ENCODE data around the gene VCP.
A peak's percentile ranks its signal among the peaks of the same experiment; 100 is the strongest.
"Not testable (repeated sequence)": the region's sequence is repeated elsewhere in the genome, so short reads cannot be mapped to it uniquely, and the experiment has no call there.

VCP gene

DNA sequence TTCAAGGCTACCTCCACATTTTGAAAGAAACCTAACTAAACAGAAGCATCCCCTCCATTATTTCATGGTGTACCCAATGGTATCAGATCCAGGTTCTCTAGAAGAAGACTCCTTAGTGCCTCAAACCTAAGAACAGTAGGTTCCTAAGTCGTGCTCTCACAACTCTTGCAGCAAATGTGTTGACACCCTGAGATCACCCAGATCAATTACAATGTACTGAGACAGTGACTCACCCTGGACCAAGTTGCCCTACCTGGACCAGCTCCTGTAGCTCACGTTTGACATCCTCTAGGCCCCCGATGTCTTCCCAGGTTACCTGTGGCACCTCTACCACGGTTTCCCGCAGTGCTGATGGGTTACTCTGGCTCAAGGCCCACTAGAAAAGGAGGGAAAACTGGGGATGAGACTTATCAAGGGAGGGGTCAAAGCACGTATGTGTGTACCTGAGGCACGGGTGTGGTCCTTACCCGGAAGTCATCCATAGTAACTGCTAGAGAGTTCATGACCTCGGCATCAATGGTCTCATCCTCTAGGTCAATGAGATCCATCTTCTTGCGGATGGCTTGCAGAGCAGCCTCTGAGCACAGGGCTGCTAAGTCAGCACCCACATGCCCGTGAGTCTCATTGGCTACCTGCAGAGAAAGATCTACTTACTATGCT lies 11.7 kb downstream of the VCP start:
- DNase-seq (ENCODE audit: low spot score) = no peak

DNA sequence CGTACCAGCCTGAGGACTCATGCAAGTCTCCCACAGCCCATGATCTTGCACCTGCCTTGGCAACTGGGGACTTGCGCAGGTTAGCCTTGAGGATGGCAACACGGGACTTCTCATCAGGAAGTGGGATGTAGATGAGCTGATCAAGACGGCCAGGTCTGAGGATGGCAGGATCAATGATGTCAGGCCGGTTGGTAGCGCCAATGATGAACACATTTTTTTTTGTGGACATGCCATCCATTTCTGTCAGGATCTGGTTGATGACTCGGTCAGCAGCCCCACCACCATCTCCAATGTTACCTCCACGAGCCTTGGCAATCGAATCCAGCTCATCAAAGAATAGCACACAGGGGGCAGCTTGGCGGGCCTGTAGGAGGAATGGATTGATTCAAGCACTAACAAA lies 13.0 kb downstream of the VCP start:
- DNase-seq (ENCODE audit: low spot score) = no peak

DNA sequence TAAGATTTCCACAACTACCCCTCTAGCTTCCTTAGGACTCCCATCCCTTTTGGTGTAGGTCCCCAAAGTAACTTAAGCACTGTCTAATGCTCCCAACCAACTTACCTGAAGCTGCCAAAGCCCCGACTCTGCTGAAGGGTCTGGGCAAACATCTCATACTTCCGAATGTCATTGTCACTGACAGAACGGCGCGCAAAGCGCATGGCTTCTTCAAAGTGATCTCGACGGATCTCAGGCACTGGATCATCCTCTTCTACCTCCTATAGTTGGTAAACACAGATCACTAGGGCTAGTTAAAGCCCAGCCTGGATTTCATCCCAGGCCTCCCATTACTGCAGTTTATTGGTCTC lies 15.2 kb downstream of the VCP start:
- DNase-seq (ENCODE audit: low spot score) = no peak

DNA sequence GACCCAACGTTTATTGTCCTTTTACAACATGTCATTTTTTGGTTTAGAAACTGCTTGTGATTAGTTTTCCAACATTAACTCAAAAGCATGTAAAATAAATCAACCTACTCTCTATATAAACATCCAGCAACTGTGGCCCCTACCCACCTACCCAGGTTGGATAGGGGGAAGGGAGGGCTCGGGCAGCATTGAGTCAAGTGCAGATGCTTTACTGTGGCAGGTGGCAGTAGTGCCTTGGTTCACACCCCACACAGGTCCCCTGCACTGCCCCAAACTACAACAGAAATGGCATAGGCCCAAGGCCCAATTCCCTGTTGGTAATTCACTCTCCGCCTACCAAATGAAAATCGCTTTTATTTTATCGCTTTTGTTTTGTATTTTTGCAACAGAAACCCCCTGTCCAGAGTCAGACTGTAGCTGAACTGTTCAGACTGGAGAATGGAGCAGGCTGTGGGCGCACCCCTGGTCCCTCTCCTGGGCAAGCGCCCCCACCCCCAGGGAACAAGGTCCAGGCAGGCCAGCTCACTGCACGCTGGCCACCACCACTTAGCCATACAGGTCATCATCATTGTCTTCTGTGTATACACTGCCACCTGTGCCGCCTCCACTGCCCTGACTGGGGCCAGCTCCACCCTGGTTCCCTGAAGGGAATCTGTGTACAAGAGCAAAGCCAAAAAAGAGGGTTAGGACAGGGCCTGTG lies 15.7 kb downstream of the VCP start:
- no peak for DNase-seq (ENCODE audit: low spot score)

DNA sequence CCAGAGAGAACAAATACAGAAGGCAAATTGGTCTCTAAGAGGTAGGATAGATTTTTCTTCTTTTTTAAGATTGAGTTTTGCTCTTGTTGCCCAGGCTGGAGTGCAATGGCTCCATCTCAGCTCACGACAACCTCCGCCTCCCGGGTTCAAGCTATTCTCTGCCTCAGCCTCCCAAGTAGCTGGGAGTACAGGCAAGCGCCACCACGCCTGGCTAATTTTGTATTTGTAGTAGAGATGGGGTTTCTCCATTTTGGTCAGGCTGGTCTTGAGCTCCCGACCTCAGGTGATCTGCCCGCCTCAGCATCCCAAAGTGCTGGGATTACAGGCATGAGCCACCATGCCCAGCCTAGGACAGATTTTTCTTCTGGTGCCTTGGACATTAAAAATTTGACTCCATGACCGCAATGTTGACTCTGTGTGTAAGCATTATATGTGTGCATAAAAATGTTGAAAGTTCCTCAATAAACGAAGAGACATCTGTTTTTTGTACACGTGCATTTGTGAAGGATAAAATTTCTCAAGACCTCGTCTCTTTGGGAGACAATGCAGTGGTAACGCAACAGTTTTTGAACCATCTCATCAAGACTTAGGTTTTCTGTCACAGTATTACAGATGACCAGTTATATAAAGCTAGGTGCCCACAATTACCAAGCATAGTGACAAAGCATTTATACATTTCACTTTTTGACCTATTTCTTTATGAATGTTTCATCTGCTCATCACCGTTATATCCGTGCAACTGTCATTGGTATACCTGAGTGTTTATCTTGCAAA lies 17.4 kb downstream of the VCP start:
- no peak for DNase-seq (ENCODE audit: low spot score)

DNA sequence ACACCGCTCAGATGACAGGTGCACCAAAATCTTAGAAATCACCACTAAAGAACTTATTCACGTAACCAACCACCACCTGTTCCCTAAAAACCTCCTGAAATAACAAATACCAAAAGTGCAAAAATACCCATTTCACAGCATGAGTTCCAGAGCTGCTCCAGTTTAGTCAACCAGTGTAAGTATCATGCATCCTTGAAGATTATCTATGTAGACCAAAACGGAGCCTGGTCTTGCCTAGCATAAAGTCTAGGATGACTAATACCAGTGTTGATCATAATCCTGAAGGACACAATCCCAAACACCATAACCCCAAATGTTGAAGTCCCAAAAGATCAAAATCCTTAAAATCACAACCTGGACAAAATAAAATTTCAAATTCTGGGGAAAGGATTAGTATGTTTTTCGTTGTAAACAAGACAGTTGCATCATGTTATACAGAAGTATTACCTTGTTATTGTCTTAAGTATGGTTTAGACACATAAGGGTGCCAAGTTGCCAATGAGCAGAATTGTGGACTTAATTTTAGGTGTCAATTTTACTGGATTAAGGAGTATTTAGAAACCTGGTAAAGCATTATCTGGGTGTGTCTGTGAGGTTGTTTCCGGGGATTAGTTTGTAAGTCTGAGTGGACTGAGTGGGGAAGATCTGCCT lies 18.1 kb downstream of the VCP start:
- no peak for DNase-seq (ENCODE audit: low spot score)

DNA sequence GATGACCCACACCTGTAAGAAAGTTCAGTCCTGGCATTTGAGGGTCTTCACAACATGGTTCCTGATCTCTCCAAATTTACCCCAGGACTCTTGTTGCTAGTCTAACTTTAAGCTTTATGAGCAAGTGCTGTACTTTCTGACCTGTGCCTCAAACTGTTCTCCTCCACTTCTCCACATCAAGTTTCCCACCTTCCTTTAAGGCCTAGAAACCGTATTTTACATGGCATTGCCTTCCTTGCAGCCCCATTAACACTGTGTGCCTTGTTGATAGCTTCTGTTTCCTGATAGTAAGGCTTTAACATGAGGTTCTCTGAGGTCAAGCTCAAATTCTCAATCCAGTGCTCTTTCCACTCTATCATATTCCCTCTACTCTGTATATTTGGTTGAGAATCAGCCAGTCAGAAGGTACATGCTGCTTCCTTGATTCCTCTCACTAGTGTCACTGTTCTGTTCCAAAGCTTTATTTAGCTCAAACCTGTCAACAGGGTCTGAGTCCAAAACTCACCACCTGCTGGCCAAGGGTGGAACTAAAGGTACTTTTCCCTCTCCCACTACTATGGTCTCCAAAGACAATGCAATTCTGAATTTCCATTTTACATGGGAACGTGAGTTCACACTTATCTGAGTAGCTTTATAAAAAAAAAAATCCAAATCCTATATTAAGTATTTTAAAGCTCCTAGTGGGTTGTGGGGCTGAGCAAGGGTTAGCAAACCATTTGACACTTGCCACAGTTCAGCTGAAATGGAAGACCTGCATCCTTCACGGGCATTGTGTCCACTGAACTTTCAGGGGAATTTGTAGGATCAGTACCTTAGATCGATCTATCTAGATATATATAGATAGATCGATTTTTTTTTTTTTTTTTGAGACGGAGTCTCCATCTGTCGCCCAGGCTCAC lies 21.1 kb downstream of the VCP start:
- DNase-seq (ENCODE audit: low spot score) = peak; percentile 20

DNA sequence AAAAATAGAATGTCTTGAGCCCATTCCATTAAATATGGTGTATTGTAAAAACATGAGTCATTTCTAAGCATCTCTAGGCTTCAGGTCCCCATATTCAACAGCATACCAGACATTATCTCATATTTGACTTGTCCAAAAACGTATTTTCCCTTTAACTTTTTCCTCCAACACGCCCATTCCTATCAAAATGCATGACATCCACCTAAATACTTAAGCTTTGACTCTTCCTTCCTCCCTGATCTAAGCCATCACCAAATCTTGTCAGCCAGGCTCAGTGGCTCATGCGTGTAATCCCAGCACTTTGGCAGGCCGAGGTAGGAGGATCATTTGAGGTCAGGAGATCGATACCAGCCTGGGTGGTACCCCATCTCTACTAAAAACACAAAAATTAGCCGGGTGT lies 23.9 kb downstream of the VCP start:
- no peak for DNase-seq (ENCODE audit: low spot score)

DNA sequence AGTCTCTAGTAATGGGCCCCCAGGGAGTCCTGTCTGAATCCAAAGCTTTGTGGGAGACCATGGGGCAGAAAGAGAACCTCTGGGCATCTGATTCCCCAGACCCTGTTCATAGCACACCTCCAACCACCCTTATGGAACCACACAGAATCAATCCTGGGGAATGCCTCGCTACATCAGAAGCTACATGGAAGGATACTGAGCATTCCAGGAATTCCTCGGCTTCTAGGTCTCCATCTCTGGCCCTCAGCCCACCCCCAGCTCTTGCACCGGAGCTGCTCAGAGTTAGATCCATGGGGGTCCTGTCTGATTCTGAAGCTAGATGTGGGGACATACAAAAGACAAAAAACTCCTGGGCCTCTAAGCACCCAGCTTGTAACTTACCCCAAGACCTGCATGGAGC lies 28.4 kb downstream of the VCP start:
- no peak for DNase-seq (ENCODE audit: low spot score)

DNA sequence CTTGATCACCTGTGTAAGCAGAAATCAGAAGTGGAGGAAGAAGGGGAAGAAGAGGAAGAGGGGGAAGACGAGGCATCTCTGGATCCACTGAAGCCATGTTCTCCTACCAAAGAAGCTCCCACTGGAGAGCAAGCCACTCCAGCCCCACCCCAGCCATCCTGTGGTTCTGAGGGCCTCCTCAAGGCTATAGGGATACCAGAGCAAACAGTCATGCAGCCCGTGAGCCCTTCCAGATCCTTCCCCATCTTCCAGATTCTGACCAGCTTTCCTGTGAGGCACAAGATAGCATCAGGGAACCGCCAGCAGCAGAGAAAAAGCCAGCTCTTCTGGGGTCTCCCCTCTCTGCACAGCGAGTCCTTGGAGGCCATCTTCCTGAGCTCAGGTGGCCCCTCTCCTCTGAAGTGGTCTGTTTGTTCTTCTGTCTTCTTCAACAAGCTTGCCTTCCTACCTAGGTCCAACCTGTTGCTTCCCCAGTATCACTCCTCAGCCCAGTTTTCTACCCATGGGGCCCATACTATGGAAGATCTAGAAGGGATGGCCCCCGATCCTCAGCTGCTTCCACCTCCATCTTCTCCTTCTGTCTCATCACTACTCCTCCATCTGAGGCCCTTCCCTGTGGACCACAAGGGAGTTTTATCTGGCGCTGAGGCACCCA lies 29.4 kb downstream of the VCP start:
- no peak for DNase-seq (ENCODE audit: low spot score)

DNA sequence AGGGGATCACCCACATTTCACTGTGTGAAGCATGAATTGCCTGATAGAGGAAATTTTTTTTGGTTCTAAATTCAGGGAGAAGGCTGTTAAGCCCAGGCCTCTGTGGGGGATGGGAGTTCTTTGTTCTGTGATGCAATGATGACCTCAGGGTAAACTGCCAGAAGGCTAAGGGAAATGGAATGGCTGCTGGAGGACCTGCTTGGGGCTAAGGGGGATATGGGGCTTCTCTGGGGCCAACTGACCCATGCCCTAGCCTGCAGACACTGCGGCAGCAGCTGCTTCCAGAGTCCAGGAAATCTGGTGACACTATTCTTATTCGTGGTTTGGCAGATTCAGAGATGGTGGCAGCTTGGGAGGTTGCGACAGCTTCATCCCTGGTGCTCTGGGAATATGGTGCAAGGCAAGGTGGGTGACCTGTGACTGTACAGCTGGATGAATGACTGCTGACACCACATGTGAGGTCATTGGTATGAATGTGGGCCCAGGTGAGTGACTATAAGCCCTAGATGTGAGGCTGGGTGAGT lies 30.3 kb downstream of the VCP start:
- no peak for DNase-seq (ENCODE audit: low spot score)

DNA sequence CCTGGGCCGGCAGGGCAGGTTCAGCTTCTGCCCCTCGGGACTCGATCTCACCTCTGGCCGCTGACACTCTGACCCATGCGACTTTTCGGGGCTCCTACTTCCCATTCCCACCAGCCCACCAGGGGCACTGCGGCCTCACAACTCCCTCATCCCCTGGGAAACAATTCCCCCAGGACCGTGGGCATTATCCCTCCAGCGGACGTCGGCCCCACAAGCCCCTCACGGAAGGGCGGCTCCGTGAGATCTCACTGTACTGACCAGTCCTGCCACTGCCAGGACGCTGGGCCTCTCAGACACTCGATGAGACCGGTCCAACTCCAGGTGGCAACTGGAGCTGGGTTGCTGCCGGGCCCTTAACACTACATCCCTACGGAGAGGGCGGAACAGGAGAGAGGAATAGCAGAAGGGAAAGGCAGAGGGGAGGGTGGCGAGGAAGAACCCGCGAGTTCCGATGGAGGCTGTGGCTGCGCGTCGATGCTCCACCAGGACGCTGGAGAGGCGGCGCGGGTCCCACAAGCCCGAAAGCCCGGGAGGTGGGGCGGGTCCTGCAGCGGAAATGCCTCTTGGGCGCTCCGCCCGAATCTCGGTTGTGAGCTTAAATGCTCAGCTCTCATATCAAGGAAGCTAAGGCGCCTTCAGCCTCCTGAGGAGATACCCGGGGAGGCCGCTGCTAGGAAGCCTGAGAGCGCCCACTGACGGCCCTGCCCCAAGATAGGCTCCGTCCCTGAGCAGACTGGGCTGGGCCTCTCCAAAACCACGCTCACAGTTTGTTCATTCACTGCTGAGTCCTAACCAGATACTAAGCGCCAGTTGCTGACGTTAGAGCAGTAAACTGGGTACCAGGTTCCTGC lies 36.3 kb downstream of the VCP start:
- no peak for DNase-seq (ENCODE audit: low spot score)

DNA sequence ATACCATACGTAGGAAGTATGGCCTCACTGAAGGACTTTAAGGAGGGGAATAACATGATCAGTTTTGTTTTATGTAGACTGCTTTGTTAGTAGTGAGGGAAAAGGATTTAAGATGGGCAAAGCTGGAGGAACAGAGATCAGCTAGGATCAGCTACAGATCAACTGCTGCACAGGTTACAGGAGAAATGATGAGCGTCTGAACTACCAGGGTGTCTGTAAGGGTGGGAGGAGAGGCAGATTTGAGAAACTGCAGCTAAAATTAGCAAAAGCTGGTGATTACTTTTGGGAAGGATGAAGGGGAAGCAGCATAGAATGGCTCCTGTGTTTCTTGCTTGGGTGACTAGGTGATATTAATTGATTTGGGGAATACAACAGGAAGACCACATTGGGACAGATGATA lies 39.3 kb downstream of the VCP start:
- DNase-seq (ENCODE audit: low spot score) = no peak

DNA sequence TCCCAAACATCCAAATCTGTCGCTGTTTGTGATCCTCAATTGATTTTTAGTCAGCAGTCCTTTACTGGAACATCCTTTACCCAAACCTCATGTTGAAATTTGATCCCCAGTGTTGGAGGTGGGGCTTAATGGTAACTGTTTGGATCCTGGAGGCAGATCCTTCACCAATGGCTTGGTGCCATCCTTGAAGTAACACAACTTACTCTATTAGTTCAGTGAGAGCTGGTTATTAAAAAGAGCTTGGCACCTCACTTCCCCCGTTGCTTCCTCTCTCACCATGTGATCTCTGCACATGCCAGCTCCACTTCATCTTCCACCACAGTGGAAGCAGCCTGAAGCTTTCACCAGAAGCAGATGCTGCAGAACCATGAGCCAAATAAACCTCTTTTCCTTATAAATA lies 42.6 kb downstream of the VCP start:
- DNase-seq (ENCODE audit: low spot score) = no peak

DNA sequence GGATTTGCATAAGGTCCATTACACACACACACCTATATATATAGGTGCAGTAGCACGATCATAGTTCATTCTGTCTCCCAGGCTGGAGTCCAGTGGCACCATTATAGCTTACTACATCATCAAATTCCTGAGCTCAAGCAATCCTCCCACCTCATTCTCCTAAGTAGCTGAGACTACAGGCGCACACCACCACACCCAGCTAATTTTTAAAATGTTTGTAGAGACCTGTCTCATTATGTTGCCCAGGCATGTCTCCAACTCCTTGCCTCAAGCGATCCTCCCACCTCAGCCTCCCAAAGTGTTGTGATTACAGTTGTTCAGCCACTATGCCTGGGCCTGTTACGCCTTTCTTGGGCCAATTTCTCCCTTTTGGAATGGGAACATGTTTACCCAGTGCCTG lies 43.2 kb downstream of the VCP start:
- no peak for DNase-seq (ENCODE audit: low spot score)

DNA sequence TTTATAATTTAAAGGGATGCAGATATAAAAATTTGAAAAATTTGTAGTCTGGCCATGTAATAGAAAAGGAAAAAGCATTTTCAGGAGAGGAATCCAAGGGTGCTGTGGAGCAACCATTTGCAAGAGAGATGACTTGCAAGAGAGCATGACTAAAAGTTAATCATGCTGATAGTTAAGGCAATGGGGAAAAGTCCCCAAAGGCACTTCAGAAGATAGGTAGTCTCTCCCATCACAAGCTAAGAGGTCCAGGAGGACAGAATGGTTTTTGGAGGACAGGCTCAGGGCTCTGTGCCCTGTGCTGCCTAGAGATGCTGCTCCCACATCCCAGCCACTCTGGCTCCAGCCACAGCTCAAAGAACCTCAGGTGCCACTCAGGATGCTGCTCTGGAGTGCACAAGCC lies 44.1 kb downstream of the VCP start:
- no peak for DNase-seq (ENCODE audit: low spot score)

DNA sequence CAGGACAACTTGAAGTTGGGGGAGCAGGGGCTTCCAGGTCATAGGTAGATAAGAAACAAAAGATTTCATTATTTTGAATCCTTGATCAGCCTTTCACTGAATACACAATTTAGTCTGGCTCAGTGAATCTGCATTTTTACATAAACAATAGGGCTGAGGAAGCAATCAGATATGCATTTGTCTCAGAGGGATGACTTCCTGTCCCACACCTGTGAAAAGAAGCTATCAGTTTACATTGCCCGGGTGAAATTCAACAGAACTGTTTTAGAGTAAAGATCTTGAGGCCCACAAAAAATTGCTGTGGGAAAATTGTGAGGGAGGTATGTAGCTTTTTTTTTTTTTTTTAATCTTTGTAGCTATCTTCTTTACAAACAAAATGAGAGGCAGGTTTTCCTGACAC lies 44.6 kb downstream of the VCP start:
- DNase-seq (ENCODE audit: low spot score) = no peak

DNA sequence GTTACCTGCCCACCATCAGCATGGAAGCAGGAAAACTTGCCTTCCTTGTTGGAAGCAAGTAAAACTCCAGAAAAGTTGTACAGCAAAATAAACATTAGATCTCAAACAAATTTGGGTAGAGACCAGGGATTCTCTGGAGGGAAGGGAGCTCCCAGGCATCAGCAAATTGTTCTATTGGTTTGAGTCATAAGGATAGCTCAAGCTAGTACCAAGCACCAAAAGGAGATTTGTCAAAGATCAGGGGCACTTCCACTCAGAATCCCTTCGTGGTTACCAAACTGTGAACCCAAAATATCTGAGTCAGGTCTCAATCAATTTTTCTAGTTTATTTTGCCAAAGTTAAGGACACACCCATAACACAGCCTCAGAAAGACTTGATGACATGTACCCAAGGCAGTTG lies 45.1 kb downstream of the VCP start:
- DNase-seq (ENCODE audit: low spot score) = no peak

DNA sequence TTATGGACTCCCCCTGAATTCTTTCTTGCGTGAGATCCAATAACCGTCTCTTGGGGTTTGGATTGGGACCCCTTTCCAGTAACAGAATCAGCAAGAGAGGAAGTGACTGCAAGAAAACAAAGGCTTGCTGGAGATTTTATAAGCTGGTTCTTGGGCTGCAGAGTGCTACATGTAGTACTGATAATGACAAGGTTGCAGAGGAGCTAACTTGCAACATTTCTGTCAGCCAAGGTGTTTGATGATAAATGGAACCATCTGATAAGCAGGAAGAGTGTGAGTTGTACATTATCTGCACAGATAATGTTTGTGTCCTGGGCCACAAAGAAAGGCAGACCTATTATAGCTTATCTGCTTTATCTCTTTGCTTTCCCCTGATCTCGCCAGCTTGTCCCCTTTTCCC lies 45.8 kb downstream of the VCP start:
- DNase-seq (ENCODE audit: low spot score) = no peak

DNA sequence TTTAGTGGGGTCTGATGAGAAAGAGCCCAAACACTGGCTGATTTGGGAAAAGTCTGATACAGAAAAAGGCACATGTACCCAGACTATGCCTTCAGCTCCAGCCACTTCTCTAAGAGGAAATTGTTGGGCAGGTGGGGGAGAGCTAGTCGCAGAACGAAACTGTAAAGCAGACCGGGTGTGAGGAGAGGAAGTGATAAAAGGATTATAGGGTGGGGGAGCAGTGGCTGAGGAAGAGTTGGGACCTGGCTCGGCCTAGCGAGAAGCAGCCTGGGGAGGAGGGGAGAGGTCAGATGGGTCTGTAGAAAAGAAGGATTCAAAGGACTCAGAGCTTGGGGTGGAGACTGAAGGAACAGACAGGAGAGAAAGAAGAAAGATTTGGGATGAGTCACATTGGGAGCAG lies 49.0 kb downstream of the VCP start:
- not testable (repeated sequence) for DNase-seq (ENCODE audit: low spot score)
